NCI-H1436 (cell line): ENCODE data around the gene CACNA2D3.
"Not testable (repeated sequence)": the region's sequence is repeated elsewhere in the genome, so short reads cannot be mapped to it uniquely, and the experiment has no call there.

Experiments used
- DNase-seq: peaks from one replicate; lab custom pipeline; 2025; lab: John Stamatoyannopoulos, UW

Gene CACNA2D3

DNA sequence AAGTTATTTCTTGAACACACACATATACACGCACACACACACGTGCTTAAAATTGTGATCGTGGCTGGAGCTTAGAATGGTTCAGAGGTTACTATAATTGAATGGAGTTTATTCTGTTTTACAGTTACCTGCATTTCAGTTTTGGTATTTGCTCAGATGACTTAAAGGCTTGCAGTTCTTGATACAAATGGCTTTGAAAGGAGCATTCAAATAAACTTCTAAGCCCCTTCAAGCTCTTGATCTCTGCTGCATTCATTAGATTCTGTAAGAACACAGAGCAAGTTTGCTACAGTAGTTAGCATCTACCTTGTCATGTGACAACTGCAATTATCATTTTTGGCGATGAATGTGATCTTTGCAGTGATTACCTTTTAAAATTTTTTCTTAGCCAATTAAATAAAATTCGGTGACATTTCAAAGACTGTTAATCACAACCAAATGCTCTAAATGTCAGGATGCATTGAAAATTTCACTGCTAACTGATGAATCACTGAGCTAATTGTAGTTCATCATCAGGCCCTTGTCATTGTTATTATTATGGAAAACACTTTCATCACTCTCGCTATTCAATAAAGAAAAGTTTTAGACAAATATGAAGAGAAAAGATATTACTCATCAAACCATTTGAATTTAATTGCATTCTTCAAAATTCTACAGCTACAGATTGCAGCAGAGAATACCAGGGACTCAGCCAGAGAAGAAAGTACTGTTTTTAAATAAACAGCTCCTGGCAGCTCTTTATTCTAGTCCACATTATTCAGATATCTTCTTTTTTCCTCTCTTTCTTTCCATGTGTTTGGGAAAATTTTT is 509.4 kb downstream of the CACNA2D3 start:
- no peak for DNase-seq

DNA sequence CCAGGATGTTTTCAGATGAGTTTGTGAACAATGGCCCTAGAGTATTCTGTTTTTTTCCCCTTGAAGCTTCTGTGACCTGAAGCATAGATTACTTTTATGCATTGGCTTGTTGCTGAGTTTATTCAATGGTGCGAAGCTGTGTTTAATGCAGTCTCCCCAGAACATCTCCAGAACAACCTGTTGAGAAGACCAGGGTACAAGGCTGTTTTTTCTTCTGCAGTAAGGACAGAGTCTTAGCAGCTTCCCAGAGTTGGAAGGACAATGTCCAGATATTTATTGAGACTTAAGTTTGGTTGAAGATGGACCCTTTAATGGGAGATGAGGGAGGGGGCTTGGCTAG is 509.9 kb downstream of the CACNA2D3 start:
- no peak for DNase-seq

- no peak for DNase-seq
Measured at GRCh38 chr3:54632834-54633233, 510.5 kb downstream of the CACNA2D3 start.

DNA sequence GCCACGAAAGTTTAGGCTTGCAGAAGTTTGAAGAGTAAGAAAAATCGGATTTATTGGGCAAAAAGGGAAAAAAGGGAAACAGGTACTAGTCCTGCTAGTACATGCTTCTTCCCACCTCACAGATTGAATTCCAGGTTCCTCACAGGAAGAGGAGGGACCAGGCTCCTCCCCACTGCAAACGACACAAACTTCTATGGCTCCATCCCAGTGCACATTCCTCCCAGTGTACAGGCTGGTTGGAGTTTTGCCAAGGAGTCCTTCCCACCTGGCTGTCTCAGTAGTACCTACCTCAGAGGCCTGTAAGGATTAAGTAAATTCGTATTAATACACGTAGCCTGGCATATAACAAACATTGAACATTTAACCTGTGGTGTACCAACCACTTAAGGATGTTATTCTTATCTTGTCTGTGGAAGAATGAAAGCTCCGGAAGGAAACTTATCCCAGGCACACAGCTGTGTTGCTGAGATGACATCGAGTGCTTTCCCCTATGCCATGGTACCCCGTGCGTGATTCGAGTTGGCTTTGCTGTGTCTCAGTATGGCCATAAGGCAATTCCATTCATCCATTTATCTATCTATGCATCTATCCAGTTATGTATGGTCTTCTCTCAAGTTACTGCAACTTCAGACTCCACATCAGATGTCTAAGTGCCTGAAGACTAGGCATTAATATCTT is 511.2 kb downstream of the CACNA2D3 start:
- no peak for DNase-seq

- no peak for DNase-seq
Measured at GRCh38 chr3:54634122-54634469, 511.7 kb downstream of the CACNA2D3 start.

DNA sequence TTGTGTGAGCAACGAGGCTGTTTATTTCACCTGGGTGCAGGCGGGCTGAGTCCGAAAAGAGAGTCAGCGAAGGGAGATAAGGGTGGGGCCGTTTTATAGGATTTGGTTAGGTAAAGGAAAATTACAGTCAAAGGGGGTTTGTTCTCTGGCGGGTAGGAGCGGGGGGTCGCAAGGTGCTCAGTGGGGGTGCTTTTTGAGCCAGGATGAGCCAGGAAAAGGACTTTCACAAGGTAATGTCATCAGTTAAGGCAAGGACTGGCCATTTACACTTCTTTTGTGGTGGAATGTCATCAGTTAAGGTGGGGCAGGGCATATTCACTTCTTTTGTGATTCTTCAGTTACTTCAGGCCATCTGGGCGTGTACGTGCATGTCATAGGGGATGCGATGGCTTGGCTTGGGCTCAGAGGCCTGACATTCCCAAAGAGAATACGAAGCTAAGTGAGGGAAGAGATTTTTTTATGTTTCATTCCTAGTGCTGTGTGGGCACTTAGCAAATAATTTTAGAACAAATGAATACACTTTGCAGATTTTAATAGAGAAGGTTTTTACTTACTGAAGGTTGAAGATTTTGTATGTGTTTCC is 517.5 kb downstream of the CACNA2D3 start:
- not testable (repeated sequence) for DNase-seq

DNA sequence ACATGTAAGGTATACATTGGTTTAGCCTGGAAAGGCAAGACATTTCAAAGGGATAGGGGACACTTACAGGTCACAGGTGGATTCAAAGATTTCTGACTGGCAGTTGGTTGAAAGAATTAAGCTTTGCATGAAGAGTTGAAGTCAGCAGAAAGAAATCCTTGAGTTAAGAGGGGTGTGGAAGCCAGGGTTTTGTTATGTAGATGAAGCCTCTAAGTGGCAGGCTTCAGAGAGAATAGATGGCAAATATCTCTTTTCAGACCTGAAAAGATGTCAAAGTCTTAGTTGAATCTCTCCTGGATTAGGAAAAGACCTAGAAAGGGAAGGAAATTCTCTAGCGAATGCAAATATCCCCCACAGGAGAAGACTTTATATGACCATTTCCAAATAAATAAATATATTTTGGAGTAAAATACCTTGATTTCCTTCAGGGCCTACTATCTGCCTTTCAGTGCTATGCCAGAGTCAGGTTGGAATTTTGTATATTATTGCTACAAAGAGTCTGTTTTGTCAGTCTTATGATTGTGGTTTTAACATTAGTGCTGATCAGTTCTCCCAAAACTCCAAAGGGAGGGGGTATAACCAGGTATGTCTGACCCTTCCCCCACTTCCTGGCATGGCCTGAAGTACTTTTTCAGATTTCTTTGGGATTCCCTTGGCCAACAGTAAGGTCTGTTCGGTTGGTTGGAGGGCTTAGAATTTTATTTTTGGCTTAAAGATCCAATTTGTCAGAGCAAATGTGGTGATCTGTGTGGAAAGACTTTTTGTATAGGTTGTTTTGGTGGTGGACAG is 519.1 kb downstream of the CACNA2D3 start:
- no peak for DNase-seq

GRCh38 chr3:54642147-54642546 is 519.8 kb downstream of the CACNA2D3 start:
- DNase-seq, result no peak

DNA sequence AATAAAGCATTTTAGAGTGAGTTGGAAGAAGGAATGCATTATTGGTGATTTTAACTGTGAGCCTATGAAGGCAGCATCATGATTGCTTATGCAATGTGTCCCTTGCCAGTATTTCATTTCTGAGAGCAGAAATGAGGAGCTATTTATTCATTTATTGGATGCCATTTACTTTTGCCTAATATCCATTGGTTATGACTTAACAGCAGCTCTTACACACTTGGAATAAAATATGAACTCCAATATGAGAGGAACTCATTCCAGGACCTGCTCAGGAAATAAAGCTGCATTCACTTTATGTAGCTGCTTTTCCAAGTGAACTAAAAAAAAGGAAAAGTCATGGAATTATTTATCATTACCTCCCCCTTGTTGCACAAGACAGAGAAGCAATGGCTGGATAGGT is 525.4 kb downstream of the CACNA2D3 start:
- no peak for DNase-seq

DNA sequence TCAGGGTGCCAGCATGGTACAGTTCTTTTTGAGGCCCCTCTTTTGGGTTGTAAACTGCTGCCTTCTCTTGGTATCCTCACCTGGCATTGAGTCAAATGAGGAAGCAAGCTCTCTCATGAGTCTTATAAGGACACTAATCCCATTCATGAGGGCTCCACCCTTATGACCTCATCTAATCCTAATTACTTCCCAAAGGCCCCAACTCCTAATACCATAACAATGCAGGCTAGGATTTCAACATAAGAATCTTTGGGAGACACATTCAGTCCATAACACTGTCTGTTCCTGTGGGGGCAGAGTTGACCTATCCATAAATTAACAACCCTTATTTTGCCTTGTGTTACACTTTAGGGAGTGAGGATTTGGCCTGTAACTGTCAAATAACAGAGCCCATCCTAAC is 527.2 kb downstream of the CACNA2D3 start:
- no peak for DNase-seq

- no peak for DNase-seq
Measured at GRCh38 chr3:54653456-54654195, 531.3 kb downstream of the CACNA2D3 start.

GRCh38 chr3:54654776-54655175 is 532.4 kb downstream of the CACNA2D3 start:
- DNase-seq, result no peak

GRCh38 chr3:54659347-54659746 is 537.0 kb downstream of the CACNA2D3 start:
- DNase-seq, result no peak

GRCh38 chr3:54660714-54661132 is 538.4 kb downstream of the CACNA2D3 start:
- no peak for DNase-seq

GRCh38 chr3:54661151-54661550 is 538.8 kb downstream of the CACNA2D3 start:
- DNase-seq, result no peak

GRCh38 chr3:54663501-54664011 is 541.2 kb downstream of the CACNA2D3 start:
- no peak for DNase-seq

- DNase-seq, result no peak
Measured at GRCh38 chr3:54665016-54665600, 542.8 kb downstream of the CACNA2D3 start.

GRCh38 chr3:54668236-54668635 is 545.9 kb downstream of the CACNA2D3 start:
- DNase-seq, result no peak

DNA sequence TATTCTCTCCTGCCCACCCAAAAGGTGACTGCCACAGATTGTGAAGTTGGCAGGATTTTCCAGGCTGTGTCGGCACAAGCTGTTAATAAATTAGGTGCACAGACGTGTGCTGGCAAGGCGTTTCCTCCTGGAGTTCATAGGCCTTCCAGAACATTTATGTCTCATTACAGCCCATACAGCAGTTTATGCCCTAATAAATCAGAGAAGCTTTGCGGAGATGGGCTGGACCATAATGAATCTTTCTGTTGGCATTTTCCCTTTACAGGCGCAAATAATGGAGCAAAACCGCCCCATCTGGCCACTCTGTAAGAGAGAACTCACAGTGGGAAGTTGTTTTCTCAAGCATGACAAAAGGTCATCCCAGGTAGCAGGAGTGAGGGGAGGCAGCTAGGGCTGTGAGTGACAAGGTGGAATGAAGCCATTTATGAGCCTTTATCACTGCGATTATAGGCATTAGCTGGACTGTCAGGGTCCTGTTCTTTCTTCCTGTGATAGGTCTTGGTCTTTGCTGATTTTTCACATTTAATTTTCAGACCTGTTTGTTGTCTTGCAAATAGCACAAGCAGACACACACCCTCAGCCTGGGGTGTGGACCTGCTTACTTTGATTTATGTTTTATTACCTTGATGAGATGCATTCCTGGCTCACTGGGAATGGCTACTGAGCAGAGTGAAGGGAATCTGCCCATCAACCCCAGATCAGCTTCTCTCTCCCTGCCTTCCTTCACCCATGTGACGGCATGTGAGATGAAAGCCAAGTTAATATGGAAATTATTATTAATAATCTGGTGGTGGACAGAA is 548.0 kb downstream of the CACNA2D3 start:
- DNase-seq, result no peak

- DNase-seq, result no peak
Measured at GRCh38 chr3:54671511-54671910, 549.2 kb downstream of the CACNA2D3 start.
